IMR-90 (cell line): ENCODE measurements around the gene YPEL2.

Experiments
- CEBPB ChIP-seq: IDR thresholded peaks from 2 replicates; pipeline ENCODE4 v1.6.1; 2012; ENCODE audit warnings: low read depth, low read length, improper control_type of control experiment
- MAFK ChIP-seq: IDR thresholded peaks from 2 replicates; pipeline ENCODE4 v1.6.1; 2012; ENCODE audit warnings: low read depth, low read length, improper control_type of control experiment
- MAZ ChIP-seq: IDR thresholded peaks from 2 replicates; pipeline ENCODE4 v1.6.1; 2012; ENCODE audit warnings: low read depth, mild to moderate bottlenecking, low read length, improper control_type of control experiment, moderate library complexity, borderline replicate concordance
- POLR2A ChIP-seq: IDR thresholded peaks from 2 replicates; pipeline ENCODE4 v1.6.1; 2012; ENCODE audit warnings: mild to moderate bottlenecking, low read depth, low read length
- RFX5 ChIP-seq: IDR thresholded peaks from 2 replicates; pipeline ENCODE4 v1.8.0; 2012; ENCODE audit warnings: low read depth, mild to moderate bottlenecking, low read length, moderate library complexity
- TF ChIP-seq, protein P1 (sequence below): conservative IDR thresholded peaks from 2 replicates; pipeline ENCODE4 v1.5.1; 2012; ENCODE audit warnings: mild to moderate bottlenecking, low read depth, low read length, improper control_type of control experiment
- TF ChIP-seq, protein P2 (sequence below): fragments of 150-350 bp; IDR thresholded peaks from 2 replicates; pipeline ENCODE4 v1.6.1; 2017; ENCODE audit warnings: mild to moderate bottlenecking, antibody characterized with exemption, low read length, low read depth

GRCh38 chr17:59338498-59338897 lies 7.0 kb downstream of the YPEL2 start:
- no peak for TF ChIP-seq RFX5
- no peak for TF ChIP-seq POLR2A
- no peak for TF ChIP-seq CEBPB
- TF ChIP-seq, protein P1, sequence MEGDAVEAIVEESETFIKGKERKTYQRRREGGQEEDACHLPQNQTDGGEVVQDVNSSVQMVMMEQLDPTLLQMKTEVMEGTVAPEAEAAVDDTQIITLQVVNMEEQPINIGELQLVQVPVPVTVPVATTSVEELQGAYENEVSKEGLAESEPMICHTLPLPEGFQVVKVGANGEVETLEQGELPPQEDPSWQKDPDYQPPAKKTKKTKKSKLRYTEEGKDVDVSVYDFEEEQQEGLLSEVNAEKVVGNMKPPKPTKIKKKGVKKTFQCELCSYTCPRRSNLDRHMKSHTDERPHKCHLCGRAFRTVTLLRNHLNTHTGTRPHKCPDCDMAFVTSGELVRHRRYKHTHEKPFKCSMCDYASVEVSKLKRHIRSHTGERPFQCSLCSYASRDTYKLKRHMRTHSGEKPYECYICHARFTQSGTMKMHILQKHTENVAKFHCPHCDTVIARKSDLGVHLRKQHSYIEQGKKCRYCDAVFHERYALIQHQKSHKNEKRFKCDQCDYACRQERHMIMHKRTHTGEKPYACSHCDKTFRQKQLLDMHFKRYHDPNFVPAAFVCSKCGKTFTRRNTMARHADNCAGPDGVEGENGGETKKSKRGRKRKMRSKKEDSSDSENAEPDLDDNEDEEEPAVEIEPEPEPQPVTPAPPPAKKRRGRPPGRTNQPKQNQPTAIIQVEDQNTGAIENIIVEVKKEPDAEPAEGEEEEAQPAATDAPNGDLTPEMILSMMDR: no peak
- TF ChIP-seq MAZ: no peak
- no peak for TF ChIP-seq MAFK
- TF ChIP-seq, protein P2, sequence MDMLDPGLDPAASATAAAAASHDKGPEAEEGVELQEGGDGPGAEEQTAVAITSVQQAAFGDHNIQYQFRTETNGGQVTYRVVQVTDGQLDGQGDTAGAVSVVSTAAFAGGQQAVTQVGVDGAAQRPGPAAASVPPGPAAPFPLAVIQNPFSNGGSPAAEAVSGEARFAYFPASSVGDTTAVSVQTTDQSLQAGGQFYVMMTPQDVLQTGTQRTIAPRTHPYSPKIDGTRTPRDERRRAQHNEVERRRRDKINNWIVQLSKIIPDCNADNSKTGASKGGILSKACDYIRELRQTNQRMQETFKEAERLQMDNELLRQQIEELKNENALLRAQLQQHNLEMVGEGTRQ: no peak
